ENCODE measurements around the gene MINDY4. TPM values are rescaled to one million over a fixed set of nuclear protein-coding genes. Genes with fewer than 3 reads are reported as not detected.

MINDY4 gene
- total RNA-seq, 1 donor from 2014 or later, result 4.7 TPM

GRCh38 chr7:30855936-30856335 is 84.7 kb downstream of the MINDY4 start:
- DNase-seq (ENCODE audit: low spot score), result no peak
- Mint-ChIP-seq H3K27ac (ENCODE audit: unreplicated experiment) (no peak overlapping the region), H3K9me3 (ENCODE audit: unreplicated experiment) (no peaks in the 10 kb centered on the region), H3K36me3 (ENCODE audit: low read depth, unreplicated experiment) (peaks cover 3% of the 10 kb centered on the region), H3K27me3 (ENCODE audit: unreplicated experiment) (peaks cover 9% of the 10 kb centered on the region), H3K4me3 (ENCODE audit: unreplicated experiment) (peak overlapping the region; percentile 28), H3K4me1 (ENCODE audit: unreplicated experiment) (peaks cover 51% of the 10 kb centered on the region)
- no peak for TF ChIP-seq CTCF (IDR thresholded peaks at IDR 0.05; ENCODE audit: unreplicated experiment)

GRCh38 chr7:30858576-30858975 is 87.4 kb downstream of the MINDY4 start:
- no peak overlapping the region for H3K4me3 Mint-ChIP-seq (ENCODE audit: unreplicated experiment)
- no peak for TF ChIP-seq CTCF (IDR thresholded peaks at IDR 0.05; ENCODE audit: unreplicated experiment)
- H3K36me3 Mint-ChIP-seq (ENCODE audit: low read depth, unreplicated experiment), result peaks cover 8% of the 10 kb centered on the region
- H3K27ac Mint-ChIP-seq (ENCODE audit: unreplicated experiment), result no peak overlapping the region
- no peaks in the 10 kb centered on the region for H3K9me3 Mint-ChIP-seq (ENCODE audit: unreplicated experiment)
- DNase-seq (ENCODE audit: low spot score), result no peak
- H3K27me3 Mint-ChIP-seq (ENCODE audit: unreplicated experiment), result peaks cover 4% of the 10 kb centered on the region
- peaks cover 26% of the 10 kb centered on the region for H3K4me1 Mint-ChIP-seq (ENCODE audit: unreplicated experiment)

GRCh38 chr7:30859202-30859939 is 88.2 kb downstream of the MINDY4 start:
- DNase-seq (ENCODE audit: low spot score), result no peak
- Mint-ChIP-seq H3K36me3 (ENCODE audit: low read depth, unreplicated experiment) (peaks cover 8% of the 10 kb centered on the region), H3K9me3 (ENCODE audit: unreplicated experiment) (no peaks in the 10 kb centered on the region), H3K27me3 (ENCODE audit: unreplicated experiment) (peaks cover 4% of the 10 kb centered on the region), H3K27ac (ENCODE audit: unreplicated experiment) (no peak overlapping the region), H3K4me3 (ENCODE audit: unreplicated experiment) (no peak overlapping the region), H3K4me1 (ENCODE audit: unreplicated experiment) (peaks cover 21% of the 10 kb centered on the region)
- no peak for TF ChIP-seq CTCF (IDR thresholded peaks at IDR 0.05; ENCODE audit: unreplicated experiment)

GRCh38 chr7:30859940-30860496 is 88.8 kb downstream of the MINDY4 start:
- Mint-ChIP-seq H3K27ac (ENCODE audit: unreplicated experiment) (no peak overlapping the region), H3K36me3 (ENCODE audit: low read depth, unreplicated experiment) (peaks cover 7% of the 10 kb centered on the region), H3K9me3 (ENCODE audit: unreplicated experiment) (no peaks in the 10 kb centered on the region), H3K4me1 (ENCODE audit: unreplicated experiment) (peaks cover 23% of the 10 kb centered on the region), H3K4me3 (ENCODE audit: unreplicated experiment) (no peak overlapping the region), H3K27me3 (ENCODE audit: unreplicated experiment) (peaks cover 7% of the 10 kb centered on the region)
- no peak for DNase-seq (ENCODE audit: low spot score)
- TF ChIP-seq CTCF (IDR thresholded peaks at IDR 0.05; ENCODE audit: unreplicated experiment), result no peak

- H3K27me3 Mint-ChIP-seq (ENCODE audit: unreplicated experiment), result peaks cover 3% of the 10 kb centered on the region
- peaks cover 10% of the 10 kb centered on the region for H3K4me1 Mint-ChIP-seq (ENCODE audit: unreplicated experiment)
- no peak for DNase-seq (ENCODE audit: low spot score)
- H3K27ac Mint-ChIP-seq (ENCODE audit: unreplicated experiment), result no peak overlapping the region
- H3K4me3 Mint-ChIP-seq (ENCODE audit: unreplicated experiment), result no peak overlapping the region
- H3K9me3 Mint-ChIP-seq (ENCODE audit: unreplicated experiment), result no peaks in the 10 kb centered on the region
- no peak for TF ChIP-seq CTCF (IDR thresholded peaks at IDR 0.05; ENCODE audit: unreplicated experiment)
- peaks cover 4% of the 10 kb centered on the region for H3K36me3 Mint-ChIP-seq (ENCODE audit: low read depth, unreplicated experiment)
Observed at GRCh38 chr7:30861612-30862011, 90.4 kb downstream of the MINDY4 start.

All from endothelial cell (in vitro differentiated cells).